ENCODE data around the gene UNC45A. TPM values are rescaled to one million over a fixed set of nuclear protein-coding genes. Genes with fewer than 3 reads are reported as not detected.

UNC45A gene
- total and polyA plus RNA-seq, 4 donors, result 13.9 to 31.2 (median 24.9) TPM

DNA sequence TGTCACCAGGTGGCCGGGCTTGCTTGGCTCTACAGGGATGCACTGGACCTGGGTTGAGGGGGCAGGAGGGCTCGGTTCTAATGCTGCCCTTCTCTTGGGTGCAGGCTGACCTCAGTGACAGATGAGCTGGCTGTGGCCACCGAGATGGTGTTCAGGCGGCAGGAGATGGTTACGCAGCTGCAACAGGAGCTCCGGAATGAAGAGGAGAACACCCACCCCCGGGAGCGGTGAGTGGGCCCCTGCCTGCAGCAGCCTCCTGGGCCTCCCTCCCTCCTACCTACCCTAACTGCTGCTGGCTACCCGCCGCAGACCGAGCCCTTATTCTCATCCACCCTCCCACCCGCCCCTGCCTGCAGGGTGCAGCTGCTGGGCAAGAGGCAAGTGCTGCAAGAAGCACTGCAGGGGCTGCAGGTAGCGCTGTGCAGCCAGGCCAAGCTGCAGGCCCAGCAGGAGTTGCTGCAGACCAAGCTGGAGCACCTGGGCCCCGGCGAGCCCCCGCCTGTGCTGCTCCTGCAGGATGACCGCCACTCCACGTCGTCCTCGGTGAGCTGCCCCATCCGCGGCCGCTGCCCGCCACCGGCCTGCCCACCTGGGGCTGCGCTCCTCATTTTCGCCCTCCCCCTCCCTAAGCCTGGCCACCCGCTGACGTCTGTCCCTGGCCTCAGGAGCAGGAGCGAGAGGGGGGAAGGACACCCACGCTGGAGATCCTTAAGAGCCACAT lies 45.2 kb upstream of the UNC45A start:
- H3K9ac ChIP-seq (ENCODE audit: low read depth in 1 of 2, low read length in 2 of 2), result no peak overlapping the region
- H3K27ac ChIP-seq (ENCODE audit: low read depth in 1 of 2, low read length in 2 of 2), result no peak overlapping the region
- no peak overlapping the region for H3K4me3 ChIP-seq (ENCODE audit: low read depth in 1 of 3, low read length in 3 of 3)
- peaks cover 6 to 24% (median 23%) of the 10 kb centered on the region in 4 donors for H3K4me1 ChIP-seq (ENCODE audit: control insufficient read depth in 4 of 4, insufficient read depth in 4 of 4, low read length in 3 of 4)
- H3K27me3 ChIP-seq (ENCODE audit: control insufficient read depth in 4 of 4, insufficient read depth in 4 of 4, low read length in 3 of 4), result no peaks in the 10 kb centered on the region
- no peak for DNase-seq (ENCODE audit: low spot score)
- no peaks in the 10 kb centered on the region for H3K9me3 ChIP-seq (ENCODE audit: control insufficient read depth in 4 of 4, low read length in 3 of 4)
- TF ChIP-seq FOXA1 (IDR thresholded peaks at IDR 0.05), result no peak
- TF ChIP-seq, protein P1, sequence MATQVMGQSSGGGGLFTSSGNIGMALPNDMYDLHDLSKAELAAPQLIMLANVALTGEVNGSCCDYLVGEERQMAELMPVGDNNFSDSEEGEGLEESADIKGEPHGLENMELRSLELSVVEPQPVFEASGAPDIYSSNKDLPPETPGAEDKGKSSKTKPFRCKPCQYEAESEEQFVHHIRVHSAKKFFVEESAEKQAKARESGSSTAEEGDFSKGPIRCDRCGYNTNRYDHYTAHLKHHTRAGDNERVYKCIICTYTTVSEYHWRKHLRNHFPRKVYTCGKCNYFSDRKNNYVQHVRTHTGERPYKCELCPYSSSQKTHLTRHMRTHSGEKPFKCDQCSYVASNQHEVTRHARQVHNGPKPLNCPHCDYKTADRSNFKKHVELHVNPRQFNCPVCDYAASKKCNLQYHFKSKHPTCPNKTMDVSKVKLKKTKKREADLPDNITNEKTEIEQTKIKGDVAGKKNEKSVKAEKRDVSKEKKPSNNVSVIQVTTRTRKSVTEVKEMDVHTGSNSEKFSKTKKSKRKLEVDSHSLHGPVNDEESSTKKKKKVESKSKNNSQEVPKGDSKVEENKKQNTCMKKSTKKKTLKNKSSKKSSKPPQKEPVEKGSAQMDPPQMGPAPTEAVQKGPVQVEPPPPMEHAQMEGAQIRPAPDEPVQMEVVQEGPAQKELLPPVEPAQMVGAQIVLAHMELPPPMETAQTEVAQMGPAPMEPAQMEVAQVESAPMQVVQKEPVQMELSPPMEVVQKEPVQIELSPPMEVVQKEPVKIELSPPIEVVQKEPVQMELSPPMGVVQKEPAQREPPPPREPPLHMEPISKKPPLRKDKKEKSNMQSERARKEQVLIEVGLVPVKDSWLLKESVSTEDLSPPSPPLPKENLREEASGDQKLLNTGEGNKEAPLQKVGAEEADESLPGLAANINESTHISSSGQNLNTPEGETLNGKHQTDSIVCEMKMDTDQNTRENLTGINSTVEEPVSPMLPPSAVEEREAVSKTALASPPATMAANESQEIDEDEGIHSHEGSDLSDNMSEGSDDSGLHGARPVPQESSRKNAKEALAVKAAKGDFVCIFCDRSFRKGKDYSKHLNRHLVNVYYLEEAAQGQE (IDR thresholded peaks at IDR 0.05), result no peak
- peaks cover 28 to 63% (median 35%) of the 10 kb centered on the region in 4 donors for H3K36me3 ChIP-seq (ENCODE audit: control insufficient read depth in 4 of 4, insufficient read depth in 3 of 4, low read depth in 1 of 4, low read length in 3 of 4)
- WGBS, result 88% methylated on average over 31 of the region's 31 CpGs

DNA sequence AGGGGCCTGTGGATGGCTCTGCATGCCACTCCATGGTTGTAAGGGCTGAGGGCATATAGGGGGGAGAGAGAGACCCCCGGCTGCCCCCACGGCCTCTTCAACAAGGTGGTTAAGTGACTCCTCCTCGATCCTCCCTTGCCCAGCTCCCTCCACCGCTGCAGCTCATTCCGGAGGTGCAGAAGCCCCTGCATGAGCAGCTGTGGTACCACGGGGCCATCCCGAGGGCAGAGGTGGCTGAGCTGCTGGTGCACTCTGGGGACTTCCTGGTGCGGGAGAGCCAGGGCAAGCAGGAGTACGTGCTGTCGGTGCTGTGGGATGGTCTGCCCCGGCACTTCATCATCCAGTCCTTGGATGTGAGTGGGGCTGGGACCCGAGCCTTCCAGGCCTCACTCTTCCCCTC lies 44.2 kb upstream of the UNC45A start:
- no peak overlapping the region for H3K9ac ChIP-seq (ENCODE audit: low read depth in 1 of 2, low read length in 2 of 2)
- H3K4me3 ChIP-seq (ENCODE audit: low read depth in 1 of 3, low read length in 3 of 3), result no peak overlapping the region
- no peaks in the 10 kb centered on the region for H3K27me3 ChIP-seq (ENCODE audit: control insufficient read depth in 4 of 4, insufficient read depth in 4 of 4, low read length in 3 of 4)
- TF ChIP-seq EGR1 (IDR thresholded peaks at IDR 0.05; ENCODE audit: low read depth in 2 of 2), result no peak
- no peak for TF ChIP-seq JUND (IDR thresholded peaks at IDR 0.05)
- TF ChIP-seq, protein P2, sequence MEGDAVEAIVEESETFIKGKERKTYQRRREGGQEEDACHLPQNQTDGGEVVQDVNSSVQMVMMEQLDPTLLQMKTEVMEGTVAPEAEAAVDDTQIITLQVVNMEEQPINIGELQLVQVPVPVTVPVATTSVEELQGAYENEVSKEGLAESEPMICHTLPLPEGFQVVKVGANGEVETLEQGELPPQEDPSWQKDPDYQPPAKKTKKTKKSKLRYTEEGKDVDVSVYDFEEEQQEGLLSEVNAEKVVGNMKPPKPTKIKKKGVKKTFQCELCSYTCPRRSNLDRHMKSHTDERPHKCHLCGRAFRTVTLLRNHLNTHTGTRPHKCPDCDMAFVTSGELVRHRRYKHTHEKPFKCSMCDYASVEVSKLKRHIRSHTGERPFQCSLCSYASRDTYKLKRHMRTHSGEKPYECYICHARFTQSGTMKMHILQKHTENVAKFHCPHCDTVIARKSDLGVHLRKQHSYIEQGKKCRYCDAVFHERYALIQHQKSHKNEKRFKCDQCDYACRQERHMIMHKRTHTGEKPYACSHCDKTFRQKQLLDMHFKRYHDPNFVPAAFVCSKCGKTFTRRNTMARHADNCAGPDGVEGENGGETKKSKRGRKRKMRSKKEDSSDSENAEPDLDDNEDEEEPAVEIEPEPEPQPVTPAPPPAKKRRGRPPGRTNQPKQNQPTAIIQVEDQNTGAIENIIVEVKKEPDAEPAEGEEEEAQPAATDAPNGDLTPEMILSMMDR (IDR thresholded peaks at IDR 0.05; ENCODE audit: low read depth, low read length, missing input control), result no peak
- no peak for TF ChIP-seq FOXA2 (IDR thresholded peaks at IDR 0.05)
- TF ChIP-seq YY1 (IDR thresholded peaks at IDR 0.05), result no peak
- no peak for TF ChIP-seq HNF4G (IDR thresholded peaks at IDR 0.05)
- TF ChIP-seq HNF4A (conservative IDR thresholded peaks at IDR 0.05), result no peak
- TF ChIP-seq RAD21 (IDR thresholded peaks at IDR 0.05), result no peak
- TF ChIP-seq, protein P3, sequence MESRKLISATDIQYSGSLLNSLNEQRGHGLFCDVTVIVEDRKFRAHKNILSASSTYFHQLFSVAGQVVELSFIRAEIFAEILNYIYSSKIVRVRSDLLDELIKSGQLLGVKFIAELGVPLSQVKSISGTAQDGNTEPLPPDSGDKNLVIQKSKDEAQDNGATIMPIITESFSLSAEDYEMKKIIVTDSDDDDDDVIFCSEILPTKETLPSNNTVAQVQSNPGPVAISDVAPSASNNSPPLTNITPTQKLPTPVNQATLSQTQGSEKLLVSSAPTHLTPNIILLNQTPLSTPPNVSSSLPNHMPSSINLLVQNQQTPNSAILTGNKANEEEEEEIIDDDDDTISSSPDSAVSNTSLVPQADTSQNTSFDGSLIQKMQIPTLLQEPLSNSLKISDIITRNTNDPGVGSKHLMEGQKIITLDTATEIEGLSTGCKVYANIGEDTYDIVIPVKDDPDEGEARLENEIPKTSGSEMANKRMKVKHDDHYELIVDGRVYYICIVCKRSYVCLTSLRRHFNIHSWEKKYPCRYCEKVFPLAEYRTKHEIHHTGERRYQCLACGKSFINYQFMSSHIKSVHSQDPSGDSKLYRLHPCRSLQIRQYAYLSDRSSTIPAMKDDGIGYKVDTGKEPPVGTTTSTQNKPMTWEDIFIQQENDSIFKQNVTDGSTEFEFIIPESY (IDR thresholded peaks at IDR 0.05), result no peak
- no peak for TF ChIP-seq FOXA1 (IDR thresholded peaks at IDR 0.05)
- TF ChIP-seq NR2F2 (IDR thresholded peaks at IDR 0.05), result no peak
- no peaks in the 10 kb centered on the region for H3K9me3 ChIP-seq (ENCODE audit: control insufficient read depth in 4 of 4, low read length in 3 of 4)
- peaks cover 2 to 15% (median 14%) of the 10 kb centered on the region in 4 donors for H3K4me1 ChIP-seq (ENCODE audit: control insufficient read depth in 4 of 4, insufficient read depth in 4 of 4, low read length in 3 of 4)
- 93% methylated on average over 12 of the region's 12 CpGs for WGBS
- peaks cover 28 to 73% (median 41%) of the 10 kb centered on the region in 4 donors for H3K36me3 ChIP-seq (ENCODE audit: control insufficient read depth in 4 of 4, insufficient read depth in 3 of 4, low read depth in 1 of 4, low read length in 3 of 4)
- no peak for DNase-seq (ENCODE audit: low spot score)
- H3K27ac ChIP-seq (ENCODE audit: low read depth in 1 of 2, low read length in 2 of 2), result no peak overlapping the region
